ENCODE data around the gene LRBA.
"Not testable (repeated sequence)": the region's sequence is repeated elsewhere in the genome, so short reads cannot be mapped to it uniquely, and the experiment has no call there.

GRCh38 chr4:151029006-151029405 lies 13.9 kb upstream of the LRBA start:
- not testable (repeated sequence) for TF ChIP-seq POLR2AphosphoS5 (IDR thresholded peaks at IDR 0.05; ENCODE audit: insufficient read depth, low read depth, low read length); CTCF (IDR thresholded peaks at IDR 0.05; ENCODE audit: extremely low read depth in 1 of 2, insufficient read depth in 1 of 2, low read depth in 1 of 2, low read length in 2 of 2); POLR2A (IDR thresholded peaks at IDR 0.05; ENCODE audit: low read depth, low read length); EZH2 (IDR thresholded peaks at IDR 0.05; ENCODE audit: borderline replicate concordance, low read depth, low read length, severe bottlenecking); JUN (IDR thresholded peaks at IDR 0.05; ENCODE audit: borderline replicate concordance, insufficient read depth, insufficient read length, low read depth); MYC (IDR thresholded peaks at IDR 0.05; ENCODE audit: low read depth, low read length)
